HG03460 (cell line): ENCODE measurements around the gene ARHGEF12.

Experiments used
- ATAC-seq: cut with Tn5 transposase; IDR thresholded peaks from one replicate; pipeline ENCODE4 v1.9.1; 2021; ENCODE audit not compliant: unreplicated experiment

ARHGEF12 gene

DNA sequence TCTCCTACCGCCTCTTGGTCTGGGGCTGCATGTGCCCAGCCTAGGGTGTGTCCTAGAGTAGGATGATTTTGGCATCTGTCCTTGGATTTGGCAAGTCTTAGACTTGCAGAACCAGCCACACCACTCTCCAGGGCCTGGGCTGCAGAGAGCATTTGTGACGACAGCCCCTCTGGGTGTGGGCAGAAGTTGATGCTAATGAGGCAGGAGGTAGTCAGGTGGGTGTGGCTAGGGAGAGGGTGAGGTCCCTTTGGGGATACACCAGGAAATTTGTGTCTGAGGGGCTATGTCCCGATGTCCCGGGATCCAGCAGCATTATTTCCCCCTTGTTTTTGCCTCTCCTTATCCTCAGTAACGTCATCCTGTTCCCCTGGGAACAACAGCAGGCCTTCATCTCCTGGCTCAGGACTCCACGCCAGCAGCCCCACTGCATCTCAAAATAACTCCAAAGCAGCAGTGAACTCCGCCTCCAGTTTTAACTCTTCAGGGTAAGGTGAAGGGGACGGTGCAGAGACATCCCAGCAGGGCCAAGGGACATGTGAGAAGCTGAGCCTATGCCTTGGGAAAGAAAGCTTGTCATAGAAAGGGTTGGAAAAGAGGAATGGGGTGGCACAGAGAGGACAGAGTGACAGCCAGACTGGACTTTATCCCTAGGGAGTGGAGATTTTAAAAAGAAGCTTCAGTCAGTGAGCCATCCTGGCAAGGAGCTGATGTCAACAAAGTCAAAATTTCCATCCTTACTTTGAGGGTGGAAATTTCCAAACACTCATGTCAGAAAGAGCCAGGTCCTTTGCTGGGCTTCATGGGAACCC lies 19.1 kb upstream of the ARHGEF12 start:
- ATAC-seq, result no peak

- ATAC-seq, result no peak
These were observed 18.3 kb upstream of the ARHGEF12 start for GRCh38 chr11:120317689-120318480.

DNA sequence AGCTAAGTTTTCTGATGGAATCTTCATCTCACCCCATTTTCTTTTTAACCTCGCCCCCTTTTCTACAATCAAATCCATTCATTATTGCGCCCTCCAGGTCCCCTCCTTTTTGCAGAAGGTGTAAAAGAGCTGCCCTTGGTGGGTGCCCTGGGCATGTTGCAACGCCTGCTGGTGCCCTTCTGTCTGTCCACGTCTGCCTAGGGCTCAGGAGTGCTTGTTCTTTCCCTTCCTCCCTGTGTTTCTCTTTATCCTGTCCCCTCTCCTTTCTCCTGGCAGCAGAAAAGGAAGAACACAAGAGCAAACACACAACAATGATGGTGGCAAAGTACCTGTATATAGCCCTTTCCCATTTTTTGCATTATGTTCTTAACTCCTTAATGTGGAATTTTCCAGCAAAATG lies 17.3 kb upstream of the ARHGEF12 start:
- ATAC-seq, result no peak

- no peak for ATAC-seq
These were observed 11.0 kb upstream of the ARHGEF12 start, which contains the start of gene TLCD5 for GRCh38 chr11:120324932-120325810. TLCD5 (plus strand) TSS chr11:120325299; CDS start chr11:120327442, 2,143 bp downstream.

DNA sequence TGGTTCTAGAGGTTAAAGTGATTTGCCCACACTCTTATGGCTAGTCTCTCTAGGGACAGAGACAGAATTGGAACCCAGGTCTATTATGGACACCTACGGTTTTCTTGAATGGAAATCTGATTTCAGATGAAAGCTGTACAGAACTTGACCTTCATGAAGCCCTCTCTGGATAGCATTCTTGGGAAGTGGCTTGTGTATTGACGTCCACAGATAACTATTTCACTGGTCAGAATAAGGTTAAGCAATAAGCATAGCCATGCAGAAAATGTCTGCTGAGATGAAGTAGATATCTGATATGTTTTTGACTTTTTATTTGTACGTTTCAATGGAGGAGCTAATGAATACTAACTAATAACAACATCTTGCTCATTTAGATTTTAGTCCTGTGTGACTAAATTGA lies 10.0 kb upstream of the ARHGEF12 start:
- ATAC-seq, result no peak

- ATAC-seq, result no peak
These were observed 9.3 kb upstream of the ARHGEF12 start for GRCh38 chr11:120326845-120327281.

DNA sequence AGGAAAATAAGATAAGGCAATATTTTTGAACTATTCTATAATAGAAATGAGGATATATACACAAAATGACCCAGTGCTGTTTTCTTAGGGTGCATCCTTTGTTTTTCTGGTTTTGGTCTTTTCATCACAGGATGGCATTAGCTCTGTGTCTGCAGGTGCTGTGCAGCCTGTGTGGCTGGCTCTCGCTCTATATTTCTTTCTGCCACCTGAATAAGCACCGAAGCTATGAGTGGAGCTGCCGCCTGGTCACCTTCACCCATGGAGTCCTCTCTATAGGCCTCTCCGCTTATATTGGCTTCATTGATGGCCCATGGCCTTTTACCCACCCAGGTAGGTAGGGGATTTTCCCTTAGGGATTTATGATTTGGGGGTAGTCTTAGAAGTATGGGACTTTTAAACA lies 8.9 kb upstream of the ARHGEF12 start:
- ATAC-seq, result no peak

DNA sequence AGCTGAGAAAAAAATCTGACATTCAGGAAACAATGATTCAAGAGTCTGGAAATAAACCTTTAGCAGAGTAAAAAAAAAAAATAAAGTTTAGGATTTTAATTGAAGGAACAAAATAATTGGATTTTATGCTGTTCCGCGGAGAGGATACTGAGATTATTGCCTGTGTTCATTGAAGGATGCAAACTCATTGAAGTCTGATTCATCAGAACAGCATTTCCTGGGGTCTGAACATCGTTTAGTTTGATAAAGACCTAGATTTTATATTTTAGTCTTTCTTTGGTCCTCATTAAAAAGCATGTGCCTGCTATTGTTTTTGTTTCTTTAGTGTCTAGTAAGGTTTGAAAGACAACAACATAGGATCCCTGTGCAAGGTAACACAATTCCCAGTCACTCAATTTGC lies 6.7 kb upstream of the ARHGEF12 start:
- ATAC-seq, result no peak

DNA sequence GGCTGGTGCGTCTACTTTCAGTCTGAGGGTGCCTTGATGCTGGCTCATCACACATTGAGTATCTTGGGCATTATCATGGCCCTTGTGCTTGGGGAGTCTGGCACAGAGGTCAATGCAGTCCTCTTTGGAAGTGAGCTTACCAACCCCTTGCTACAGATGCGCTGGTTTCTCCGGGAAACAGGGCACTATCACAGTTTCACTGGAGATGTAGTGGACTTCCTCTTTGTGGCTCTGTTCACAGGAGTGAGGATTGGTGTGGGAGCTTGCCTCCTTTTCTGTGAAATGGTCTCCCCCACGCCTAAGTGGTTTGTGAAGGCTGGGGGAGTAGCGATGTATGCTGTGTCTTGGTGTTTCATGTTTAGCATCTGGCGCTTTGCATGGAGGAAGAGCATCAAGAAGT lies 6.2 kb upstream of the ARHGEF12 start:
- no peak for ATAC-seq

DNA sequence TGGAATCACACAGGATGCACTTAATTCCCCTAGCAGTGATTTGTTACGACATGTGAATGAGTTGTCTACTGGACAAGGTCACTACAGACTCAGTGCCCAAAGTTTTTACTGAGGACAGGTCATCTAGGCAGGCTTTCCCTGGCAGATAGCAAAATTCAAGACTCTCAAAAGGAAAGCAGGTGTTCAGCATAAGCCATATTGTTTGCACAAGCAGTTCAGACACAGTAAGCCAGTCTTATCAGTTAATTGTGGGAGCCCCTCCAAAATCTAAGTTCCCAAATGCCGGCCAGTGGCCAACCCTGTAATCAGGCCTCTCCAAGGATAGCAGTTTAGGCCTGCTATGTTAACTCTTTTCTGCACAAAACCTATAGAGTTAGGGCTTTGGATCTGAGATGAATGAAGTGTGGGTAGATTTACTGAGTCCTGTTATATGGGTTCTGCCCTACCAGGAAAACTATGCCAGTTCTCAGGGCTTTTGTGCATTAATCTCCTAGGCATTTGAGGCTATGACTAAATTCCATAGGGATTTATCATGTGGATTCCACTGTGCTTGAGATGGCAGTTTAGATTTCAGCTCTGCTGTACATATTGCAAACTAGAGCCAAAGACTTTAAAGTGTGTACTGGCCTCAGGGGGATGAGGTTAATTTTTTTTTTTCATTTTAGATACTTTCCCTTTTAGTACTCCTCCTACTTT lies 4.8 kb upstream of the ARHGEF12 start:
- ATAC-seq, result no peak

- ATAC-seq, result no peak
These were observed 3.1 kb upstream of the ARHGEF12 start for GRCh38 chr11:120332822-120333716.

DNA sequence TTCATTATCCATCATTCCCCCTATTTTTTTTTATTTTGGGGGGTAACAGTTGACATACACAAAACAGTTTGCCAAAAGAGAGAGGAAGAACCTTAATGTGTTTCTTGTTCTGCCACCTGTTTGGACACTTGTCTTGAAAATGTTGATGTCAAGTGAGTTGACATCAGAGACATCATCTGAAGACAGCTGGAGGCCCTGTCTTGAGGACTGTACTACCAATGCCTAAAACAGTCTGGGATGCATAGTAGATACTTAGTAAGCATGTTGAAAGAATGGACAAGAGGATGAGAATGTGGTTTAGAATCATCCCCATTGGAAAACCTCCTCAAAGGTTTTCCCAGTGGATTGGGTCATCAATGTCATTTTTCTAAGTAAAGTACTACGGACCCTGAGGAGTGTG lies 2.4 kb upstream of the ARHGEF12 start:
- no peak for ATAC-seq

DNA sequence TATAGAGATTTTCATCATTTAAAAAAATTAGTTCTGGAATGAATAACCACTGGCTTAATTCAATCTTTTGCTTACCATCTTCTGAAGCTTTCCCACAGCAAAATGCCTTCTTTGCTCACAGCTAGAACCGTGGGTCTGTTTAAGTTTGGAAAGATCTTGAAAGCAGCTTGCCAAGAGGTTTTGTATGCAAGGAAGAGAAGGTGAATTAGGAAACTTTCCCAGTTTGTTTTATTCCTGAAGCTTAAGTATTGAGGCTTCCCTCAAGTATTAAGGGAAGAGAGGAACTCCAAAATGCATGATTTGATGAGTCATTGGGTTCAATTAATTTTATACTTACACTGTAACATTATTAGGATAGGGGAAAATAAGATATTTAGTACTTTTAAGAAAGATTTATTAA lies 1.9 kb upstream of the ARHGEF12 start:
- ATAC-seq, result no peak

DNA sequence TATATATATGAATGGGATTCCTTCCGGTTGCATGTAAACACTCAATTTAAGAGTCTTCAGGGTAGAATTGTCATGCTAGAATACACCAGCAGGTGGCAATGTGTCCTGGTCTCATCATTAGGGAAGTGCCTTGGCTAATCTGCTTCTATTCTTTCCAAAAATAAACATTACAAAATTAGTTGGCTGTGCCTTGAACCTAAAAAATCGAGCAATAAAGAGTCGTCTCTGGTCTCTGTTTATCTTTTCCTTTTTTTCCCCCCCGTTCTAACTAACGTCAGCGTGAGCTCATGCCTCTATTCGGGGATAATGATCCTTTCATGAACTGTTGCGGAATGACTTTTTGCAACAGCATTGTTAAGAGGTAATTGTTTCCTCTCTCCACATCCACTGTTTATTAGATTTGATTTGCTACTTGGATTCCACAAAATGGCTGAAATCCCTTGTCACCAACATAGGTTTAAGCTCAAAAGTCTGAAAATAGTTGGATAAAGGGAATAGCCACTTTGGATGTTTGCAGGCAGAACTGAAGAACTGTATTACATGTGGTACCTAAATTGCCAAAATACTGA lies 1.2 kb upstream of the ARHGEF12 start:
- ATAC-seq, result no peak

GRCh38 chr11:120335556-120335907 lies 681 bp upstream of the ARHGEF12 start:
- peak; percentile 21 for ATAC-seq

GRCh38 chr11:120336641-120337354 lies 585 bp downstream of the ARHGEF12 start:
- peak; percentile 34 for ATAC-seq

DNA sequence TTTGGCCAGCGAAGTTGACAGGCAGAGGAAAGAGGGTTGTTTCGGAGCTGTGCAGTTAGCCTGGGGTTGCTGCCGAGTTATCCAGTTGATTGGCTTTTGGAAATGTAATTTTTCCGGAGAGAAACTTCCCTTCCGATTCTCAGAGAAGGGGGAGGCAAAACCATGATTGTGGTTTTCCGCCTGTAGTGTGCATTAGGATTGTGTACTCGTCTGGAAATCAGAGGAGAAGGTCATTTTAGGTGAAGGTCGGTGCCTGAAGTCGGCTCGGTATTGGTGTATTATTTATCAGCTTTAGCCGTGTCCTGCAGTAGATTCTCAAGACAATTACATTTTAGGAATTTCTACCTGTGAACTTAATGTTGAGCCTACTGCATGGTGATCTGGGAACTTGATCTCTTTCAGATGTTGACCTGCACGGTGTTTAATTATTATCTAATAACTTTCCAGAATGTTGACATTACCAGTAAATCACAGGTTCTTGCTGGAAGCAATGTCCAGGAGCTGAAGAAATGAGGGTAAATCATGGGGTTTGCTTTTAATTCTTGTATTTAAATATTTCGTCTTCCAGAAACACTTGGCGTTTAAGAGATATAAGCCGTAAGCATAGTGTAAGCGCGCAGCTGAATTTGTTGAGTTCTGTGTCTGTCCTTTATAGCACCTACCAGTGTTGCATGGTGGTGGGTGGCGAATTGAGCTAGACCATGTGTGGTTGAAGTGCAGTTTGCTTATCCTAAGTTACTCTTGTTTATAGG lies 1.3 kb downstream of the ARHGEF12 start:
- ATAC-seq, result no peak
